HepG2 (cell line): Measurements from ENCODE around the gene SLC8B1. TPM values are rescaled to one million over a fixed set of nuclear protein-coding genes. Genes with fewer than 3 reads are reported as not detected.

ENCODE experiments used
- CEBPB ChIP-seq: IDR thresholded peaks from 2 replicates; pipeline ENCODE4 v1.6.1; 2011; ENCODE audit warnings: low read depth, low read length, improper control_type of control experiment, borderline replicate concordance
- ELF4 ChIP-seq: sonication (generic); formaldehyde crosslinking; IDR thresholded peaks from 2 replicates; pipeline ENCODE4 v1.5.0; 2020; ENCODE audit warnings: missing genetic modification reagents, mild to moderate bottlenecking, moderate library complexity, borderline replicate concordance
- ERF ChIP-seq: IDR thresholded peaks from 2 replicates; pipeline ENCODE4 v1.6.1; 2018; ENCODE audit warnings: missing biosample characterization, missing genetic modification reagents
- HNF4G ChIP-seq, 2 experiments: sonication (generic) in 1 of 2; formaldehyde crosslinking in 1 of 2; IDR thresholded peaks; 2 replicates each; pipeline versions ENCODE4 v1.4.0 to v1.6.1; 2011 to 2020; ENCODE audit warnings: borderline replicate concordance in 2 of 2, low read depth in 2 of 2, mild to moderate bottlenecking in 2 of 2, low read length in 1 of 2, missing genetic modification reagents in 1 of 2, moderate library complexity in 1 of 2
- IKZF4 ChIP-seq: sonication (generic); formaldehyde crosslinking; IDR thresholded peaks from 2 replicates; pipeline ENCODE4 v1.5.1; 2020; ENCODE audit warnings: borderline replicate concordance, mild to moderate bottlenecking, low read depth, missing genetic modification reagents; ENCODE audit errors: not compliant biosample characterization
- KDM6A ChIP-seq: IDR thresholded peaks from 2 replicates; pipeline ENCODE4 v1.6.1; 2016; ENCODE audit warnings: low read depth
- LCORL ChIP-seq, 2 experiments: fragments of 450-650 bp in 1 of 2; sonication (generic) in 1 of 2; formaldehyde crosslinking in 1 of 2; IDR thresholded peaks; 2 replicates each; pipeline versions ENCODE4 v1.5.0 to v1.6.1; 2017 to 2020; ENCODE audit warnings: antibody characterized with exemption in 1 of 2, missing genetic modification reagents in 1 of 2
- NFYB ChIP-seq: sonication (generic); formaldehyde crosslinking; IDR thresholded peaks from 2 replicates; pipeline ENCODE4 v1.4.0; 2020; ENCODE audit warnings: missing genetic modification reagents
- POLR2A ChIP-seq, 2 experiments: IDR thresholded peaks; 2 replicates each; pipeline ENCODE4 v1.6.1; 2011; ENCODE audit warnings: low read depth in 2 of 2, low read length in 2 of 2, mild to moderate bottlenecking in 1 of 2, moderate library complexity in 1 of 2; ENCODE audit not compliant: insufficient read depth in 1 of 2
- SYNCRIP ChIP-seq: fragments of 200-400 bp; formaldehyde crosslinking; IDR thresholded peaks from 2 replicates; pipeline ENCODE4 v1.6.1; 2018; ENCODE audit warnings: mild to moderate bottlenecking, low read depth, low read length; ENCODE audit not compliant: insufficient read depth
- TBX2 ChIP-seq: sonication (generic); formaldehyde crosslinking; IDR thresholded peaks from 2 replicates; pipeline ENCODE4 v1.5.0; 2020; ENCODE audit warnings: missing genetic modification reagents, mild to moderate bottlenecking, borderline replicate concordance
- ZNF557 ChIP-seq: sonication (generic); formaldehyde crosslinking; IDR thresholded peaks from 2 replicates; pipeline ENCODE4 v1.4.0; 2020; ENCODE audit warnings: missing genetic modification reagents
- ZNF615 ChIP-seq: sonication (generic); formaldehyde crosslinking; IDR thresholded peaks from 2 replicates; pipeline ENCODE4 v1.5.0; 2020; ENCODE audit warnings: mild to moderate bottlenecking, missing genetic modification reagents, borderline replicate concordance
- ZNF83 ChIP-seq: sonication (generic); formaldehyde crosslinking; IDR thresholded peaks from 2 replicates; pipeline ENCODE4 v1.4.0; 2020; ENCODE audit warnings: missing genetic modification reagents, mild to moderate bottlenecking, borderline replicate concordance
- polyA plus RNA-seq, 8 experiments: library from polyadenylated mRNA; depleted of rRNA in 3 of 8; stranded (reverse) in 7 of 8; unstranded in 1 of 8; fragments of >200 nt; fragmentation: Illumina TruSeq in 4 of 8; extraction: Trizol in 4 of 8; gene quantifications; 2 replicates each; pipeline versions ENCODE4 v1.2.1 to v1.2.3, GENCODE V29; 2011 to 2016; ENCODE audit warnings: low read depth in 4 of 8, missing spikeins in 1 of 8, mixed read lengths in 1 of 8; ENCODE audit not compliant: insufficient read depth in 1 of 8
- total RNA-seq, 5 experiments: library from RNA; depleted of rRNA; stranded (reverse); fragments of >200 nt; fragmentation: Illumina TruSeq; extraction: Trizol; gene quantifications; 2 replicates each; pipeline ENCODE4 v1.2.3, GENCODE V29; 2016; ENCODE audit warnings: low read depth in 1 of 5
- TF ChIP-seq, protein P1 (sequence below): sonication (generic); formaldehyde crosslinking; IDR thresholded peaks from 2 replicates; pipeline ENCODE4 v1.8.1; 2022; ENCODE audit warnings: mild to moderate bottlenecking, missing genetic modification reagents
- TF ChIP-seq, protein P2 (sequence below): sonication (generic); formaldehyde crosslinking; IDR thresholded peaks from 2 replicates; pipeline ENCODE4 v1.8.1; 2023; ENCODE audit warnings: missing genetic modification reagents, mild to moderate bottlenecking, borderline replicate concordance
- TF ChIP-seq, protein P3 (sequence below), 2 experiments: sonication (generic) in 1 of 2; formaldehyde crosslinking in 1 of 2; IDR thresholded peaks; 2 replicates each; pipeline versions ENCODE4 v1.5.1 to v1.6.1; 2011 to 2020; ENCODE audit warnings: borderline replicate concordance in 1 of 2, low read depth in 1 of 2, low read length in 1 of 2, mild to moderate bottlenecking in 1 of 2, missing genetic modification reagents in 1 of 2, moderate library complexity in 1 of 2
- TF ChIP-seq, protein P4 (sequence below): IDR thresholded peaks from 2 replicates; pipeline ENCODE4 v1.6.1; 2016; ENCODE audit warnings: mild to moderate bottlenecking
- TF ChIP-seq, protein P5 (sequence below): sonication (generic); formaldehyde crosslinking; IDR thresholded peaks from 2 replicates; pipeline ENCODE4 v1.4.0; 2020; ENCODE audit warnings: mild to moderate bottlenecking, missing genetic modification reagents
- TF ChIP-seq, protein P6 (sequence below): sonication (generic); formaldehyde crosslinking; IDR thresholded peaks from 2 replicates; pipeline ENCODE4 v1.4.0; 2020; ENCODE audit warnings: missing genetic modification reagents

The SLC8B1 gene
- total and polyA plus RNA-seq, 2 of the 13 experiments (the other 11 are each of a cell fraction or from before 2014, with no cell fraction given) = 6.8 to 8.0 TPM

DNA sequence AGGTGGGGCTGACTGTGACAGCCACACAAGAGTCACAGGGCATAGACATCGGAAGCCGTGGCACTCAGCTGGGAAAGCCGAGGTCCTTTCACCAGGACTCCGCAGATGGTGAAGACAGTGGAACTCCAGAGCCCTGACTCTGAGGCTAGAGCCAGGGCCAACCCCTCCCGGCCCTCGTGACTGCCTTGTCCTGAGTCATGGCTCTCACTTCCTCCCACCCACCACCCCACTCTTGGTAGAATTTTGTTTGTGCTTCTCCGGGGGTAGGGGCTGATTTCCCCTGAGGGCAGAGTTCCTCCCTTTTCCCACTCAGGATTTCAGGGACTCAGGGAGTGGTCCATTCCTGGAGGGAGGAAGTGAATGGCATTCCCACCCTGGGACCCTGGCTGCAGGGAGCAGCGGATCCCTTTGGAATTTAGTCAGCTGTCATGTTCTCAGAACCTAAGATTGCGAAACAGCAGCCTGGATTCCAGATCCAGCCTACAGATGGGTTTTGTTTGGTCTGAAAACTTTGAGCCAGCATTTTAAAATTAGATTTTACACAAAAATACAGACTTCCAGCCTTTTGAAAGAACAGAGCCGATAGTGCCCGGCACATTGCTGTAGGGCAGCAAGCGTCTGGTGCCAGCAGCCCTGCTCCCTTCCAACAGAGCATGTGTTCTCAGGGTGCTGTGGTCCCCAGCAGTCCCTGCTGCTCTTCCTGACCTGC lies 62.9 kb downstream of the SLC8B1 start (continued):
- peak; percentile 98 for TF ChIP-seq CEBPB
- TF ChIP-seq, protein P1, sequence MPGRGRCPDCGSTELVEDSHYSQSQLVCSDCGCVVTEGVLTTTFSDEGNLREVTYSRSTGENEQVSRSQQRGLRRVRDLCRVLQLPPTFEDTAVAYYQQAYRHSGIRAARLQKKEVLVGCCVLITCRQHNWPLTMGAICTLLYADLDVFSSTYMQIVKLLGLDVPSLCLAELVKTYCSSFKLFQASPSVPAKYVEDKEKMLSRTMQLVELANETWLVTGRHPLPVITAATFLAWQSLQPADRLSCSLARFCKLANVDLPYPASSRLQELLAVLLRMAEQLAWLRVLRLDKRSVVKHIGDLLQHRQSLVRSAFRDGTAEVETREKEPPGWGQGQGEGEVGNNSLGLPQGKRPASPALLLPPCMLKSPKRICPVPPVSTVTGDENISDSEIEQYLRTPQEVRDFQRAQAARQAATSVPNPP = no peak
- peak; percentile 19 for TF ChIP-seq IKZF4 (CRISPR knock-in tag)
- no peak for TF ChIP-seq ZNF615 (CRISPR knock-in tag)
- TF ChIP-seq POLR2A (IDR thresholded peaks at IDR 0.05; ENCODE audit: insufficient read depth in 1 of 2, low read depth in 2 of 2, low read length in 2 of 2) = no peak
- TF ChIP-seq ZNF83 = no peak
- TF ChIP-seq, protein P2, sequence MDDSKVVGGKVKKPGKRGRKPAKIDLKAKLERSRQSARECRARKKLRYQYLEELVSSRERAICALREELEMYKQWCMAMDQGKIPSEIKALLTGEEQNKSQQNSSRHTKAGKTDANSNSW (CRISPR knock-in tag) = no peak
- TF ChIP-seq ZNF557 (CRISPR knock-in tag) = no peak
- TF ChIP-seq, protein P3, sequence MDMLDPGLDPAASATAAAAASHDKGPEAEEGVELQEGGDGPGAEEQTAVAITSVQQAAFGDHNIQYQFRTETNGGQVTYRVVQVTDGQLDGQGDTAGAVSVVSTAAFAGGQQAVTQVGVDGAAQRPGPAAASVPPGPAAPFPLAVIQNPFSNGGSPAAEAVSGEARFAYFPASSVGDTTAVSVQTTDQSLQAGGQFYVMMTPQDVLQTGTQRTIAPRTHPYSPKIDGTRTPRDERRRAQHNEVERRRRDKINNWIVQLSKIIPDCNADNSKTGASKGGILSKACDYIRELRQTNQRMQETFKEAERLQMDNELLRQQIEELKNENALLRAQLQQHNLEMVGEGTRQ (IDR thresholded peaks at IDR 0.05; ENCODE audit: low read depth, low read length) = no peak
- TF ChIP-seq, protein P3 (CRISPR knock-in tag; IDR thresholded peaks at IDR 0.05; ENCODE audit: borderline replicate concordance) = peak; percentile 39; the same call in 1 of the 2 replicates
- TF ChIP-seq ERF = no peak
- TF ChIP-seq HNF4G (IDR thresholded peaks at IDR 0.05; ENCODE audit: borderline replicate concordance, low read depth, low read length) = no peak
- no peak for TF ChIP-seq HNF4G (CRISPR knock-in tag; IDR thresholded peaks at IDR 0.05; ENCODE audit: borderline replicate concordance, low read depth)
- TF ChIP-seq SYNCRIP = no peak
- 0 out of 2 replicates have a peak, but pooled peaks have one; percentile 39 for TF ChIP-seq TBX2 (CRISPR knock-in tag)
- no peak for TF ChIP-seq KDM6A
- no peak for TF ChIP-seq LCORL (IDR thresholded peaks at IDR 0.05)
- TF ChIP-seq LCORL (CRISPR knock-in tag; IDR thresholded peaks at IDR 0.05) = peak; percentile 84
- TF ChIP-seq, protein P4, sequence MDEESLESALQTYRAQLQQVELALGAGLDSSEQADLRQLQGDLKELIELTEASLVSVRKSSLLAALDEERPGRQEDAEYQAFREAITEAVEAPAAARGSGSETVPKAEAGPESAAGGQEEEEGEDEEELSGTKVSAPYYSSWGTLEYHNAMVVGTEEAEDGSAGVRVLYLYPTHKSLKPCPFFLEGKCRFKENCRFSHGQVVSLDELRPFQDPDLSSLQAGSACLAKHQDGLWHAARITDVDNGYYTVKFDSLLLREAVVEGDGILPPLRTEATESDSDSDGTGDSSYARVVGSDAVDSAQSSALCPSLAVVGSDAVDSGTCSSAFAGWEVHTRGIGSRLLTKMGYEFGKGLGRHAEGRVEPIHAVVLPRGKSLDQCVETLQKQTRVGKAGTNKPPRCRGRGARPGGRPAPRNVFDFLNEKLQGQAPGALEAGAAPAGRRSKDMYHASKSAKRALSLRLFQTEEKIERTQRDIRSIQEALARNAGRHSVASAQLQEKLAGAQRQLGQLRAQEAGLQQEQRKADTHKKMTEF (CRISPR knock-in tag) = 0 out of 2 replicates have a peak, but pooled peaks have one; percentile 30
- TF ChIP-seq ELF4 (CRISPR knock-in tag) = no peak
- TF ChIP-seq NFYB (CRISPR knock-in tag) = 0 out of 2 replicates have a peak, but pooled peaks have one; percentile 3
- TF ChIP-seq, protein P5, sequence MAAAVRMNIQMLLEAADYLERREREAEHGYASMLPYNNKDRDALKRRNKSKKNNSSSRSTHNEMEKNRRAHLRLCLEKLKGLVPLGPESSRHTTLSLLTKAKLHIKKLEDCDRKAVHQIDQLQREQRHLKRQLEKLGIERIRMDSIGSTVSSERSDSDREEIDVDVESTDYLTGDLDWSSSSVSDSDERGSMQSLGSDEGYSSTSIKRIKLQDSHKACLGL (CRISPR knock-in tag) = no peak
- TF ChIP-seq, protein P6, sequence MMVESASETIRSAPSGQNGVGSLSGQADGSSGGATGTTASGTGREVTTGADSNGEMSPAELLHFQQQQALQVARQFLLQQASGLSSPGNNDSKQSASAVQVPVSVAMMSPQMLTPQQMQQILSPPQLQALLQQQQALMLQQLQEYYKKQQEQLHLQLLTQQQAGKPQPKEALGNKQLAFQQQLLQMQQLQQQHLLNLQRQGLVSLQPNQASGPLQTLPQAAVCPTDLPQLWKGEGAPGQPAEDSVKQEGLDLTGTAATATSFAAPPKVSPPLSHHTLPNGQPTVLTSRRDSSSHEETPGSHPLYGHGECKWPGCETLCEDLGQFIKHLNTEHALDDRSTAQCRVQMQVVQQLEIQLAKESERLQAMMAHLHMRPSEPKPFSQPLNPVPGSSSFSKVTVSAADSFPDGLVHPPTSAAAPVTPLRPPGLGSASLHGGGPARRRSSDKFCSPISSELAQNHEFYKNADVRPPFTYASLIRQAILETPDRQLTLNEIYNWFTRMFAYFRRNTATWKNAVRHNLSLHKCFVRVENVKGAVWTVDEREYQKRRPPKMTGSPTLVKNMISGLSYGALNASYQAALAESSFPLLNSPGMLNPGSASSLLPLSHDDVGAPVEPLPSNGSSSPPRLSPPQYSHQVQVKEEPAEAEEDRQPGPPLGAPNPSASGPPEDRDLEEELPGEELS (CRISPR knock-in tag) = peak; percentile 30; the same call in 1 of the 2 replicates
